Glomerular endothelial cell (primary cell): ENCODE results near the gene CAMTA1. TPM values are rescaled to one million over a fixed set of nuclear protein-coding genes. Genes with fewer than 3 reads are reported as not detected.
A peak's percentile ranks its signal among the peaks of the same experiment; 100 is the strongest.

Source experiments
- DNase-seq: peaks from one replicate; pipeline ENCODE4 v3.0.0-alpha.2; 2011; ENCODE audit warnings: low read depth, low spot score; ENCODE audit errors: extremely low read depth
- total RNA-seq: library from RNA; depleted of rRNA; stranded (reverse); fragments of >200 nt; gene quantifications from 2 replicates; pipeline ENCODE4 v1.2.3, GENCODE V29; 2015

Gene CAMTA1
- total RNA-seq, 1 donor from 2014 or later = 111 TPM

- no peak for DNase-seq
Observed at GRCh38 chr1:7526867-7527732, 741.8 kb downstream of the CAMTA1 start.

GRCh38 chr1:7527733-7528045 is 742.4 kb downstream of the CAMTA1 start:
- DNase-seq = no peak

DNA sequence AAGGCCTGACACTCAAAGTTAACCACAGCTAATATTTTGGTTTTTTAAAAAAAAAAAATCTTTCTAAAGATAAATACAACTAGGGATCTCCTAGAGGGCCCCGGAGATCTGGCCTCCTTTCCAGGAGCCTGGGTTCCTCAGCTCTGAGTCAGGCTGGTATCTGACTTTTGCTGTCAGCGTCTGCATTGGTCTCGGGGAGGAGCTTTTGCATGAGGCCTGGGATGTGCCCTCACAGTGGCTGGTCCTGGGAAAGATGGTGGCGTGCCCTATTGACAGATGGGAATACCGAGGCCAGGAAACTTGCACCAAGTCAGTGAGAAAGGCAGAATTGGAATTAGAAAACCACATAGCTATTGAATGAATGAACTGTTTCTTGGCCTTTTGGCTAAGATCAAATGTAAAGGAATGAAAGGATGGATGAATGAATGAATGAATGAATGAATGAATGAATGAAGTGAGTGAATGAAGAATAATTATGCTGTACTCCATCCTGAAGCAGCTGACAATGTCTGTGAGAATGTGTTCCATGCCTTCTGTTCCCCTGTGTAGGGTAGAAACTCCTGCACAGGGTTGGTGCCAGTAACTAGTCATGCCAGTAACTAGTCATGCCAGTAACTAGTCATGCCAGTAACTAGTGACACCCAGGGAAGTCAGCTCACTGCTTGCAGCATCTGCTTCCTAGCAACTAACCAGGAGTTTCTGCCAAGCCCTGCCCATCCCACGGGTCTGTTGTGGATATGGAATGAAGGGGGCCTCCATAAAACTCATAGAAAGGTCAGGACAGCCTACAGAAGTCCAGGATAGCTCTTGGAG is 743.3 kb downstream of the CAMTA1 start:
- no peak for DNase-seq

- DNase-seq = no peak
Observed at GRCh38 chr1:7529917-7530316, 744.7 kb downstream of the CAMTA1 start.

DNA sequence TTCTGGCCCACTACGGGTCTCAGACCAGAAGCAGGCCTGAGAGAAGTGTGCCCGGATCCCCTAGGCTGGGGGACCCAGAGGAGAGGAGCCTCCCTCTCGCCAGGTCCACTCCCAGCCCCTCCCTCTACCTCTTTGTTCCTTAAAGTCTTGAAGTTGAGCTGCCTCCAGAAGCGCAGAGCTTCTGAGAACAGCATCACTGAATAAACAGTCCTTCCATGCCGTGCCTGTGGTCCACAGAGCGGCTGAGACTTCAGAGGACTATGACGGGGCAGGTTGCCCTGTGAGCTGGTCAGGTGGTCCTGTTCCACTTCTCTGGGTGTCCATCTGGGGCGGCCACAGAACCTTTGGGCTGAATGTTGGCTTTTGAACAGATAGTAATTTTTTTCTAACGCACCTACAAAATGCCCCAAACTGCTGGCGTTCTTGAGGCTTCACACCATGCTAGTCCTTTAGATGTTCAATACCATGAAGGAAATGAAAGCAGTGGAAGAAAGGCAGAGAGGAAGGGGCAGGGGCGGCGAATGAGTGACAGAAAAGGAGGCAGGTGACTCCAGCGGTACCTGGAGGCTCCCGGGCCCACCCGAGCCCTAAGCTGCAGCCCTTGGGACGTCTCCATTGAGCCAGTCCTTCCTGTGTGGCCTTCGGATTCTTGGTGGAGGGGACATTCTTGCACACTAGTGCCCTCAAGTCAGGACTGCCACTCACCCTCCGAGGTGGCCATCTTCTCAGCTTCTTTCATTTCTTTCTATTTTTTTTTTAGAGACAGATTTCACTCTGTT is 746.5 kb downstream of the CAMTA1 start:
- no peak for DNase-seq

GRCh38 chr1:7533006-7533405 is 747.8 kb downstream of the CAMTA1 start:
- no peak for DNase-seq

GRCh38 chr1:7534061-7534825 is 749.0 kb downstream of the CAMTA1 start:
- no peak for DNase-seq

GRCh38 chr1:7535016-7535415 is 749.8 kb downstream of the CAMTA1 start:
- no peak for DNase-seq

- DNase-seq = no peak
Observed at GRCh38 chr1:7535934-7536878, 751.0 kb downstream of the CAMTA1 start.

DNA sequence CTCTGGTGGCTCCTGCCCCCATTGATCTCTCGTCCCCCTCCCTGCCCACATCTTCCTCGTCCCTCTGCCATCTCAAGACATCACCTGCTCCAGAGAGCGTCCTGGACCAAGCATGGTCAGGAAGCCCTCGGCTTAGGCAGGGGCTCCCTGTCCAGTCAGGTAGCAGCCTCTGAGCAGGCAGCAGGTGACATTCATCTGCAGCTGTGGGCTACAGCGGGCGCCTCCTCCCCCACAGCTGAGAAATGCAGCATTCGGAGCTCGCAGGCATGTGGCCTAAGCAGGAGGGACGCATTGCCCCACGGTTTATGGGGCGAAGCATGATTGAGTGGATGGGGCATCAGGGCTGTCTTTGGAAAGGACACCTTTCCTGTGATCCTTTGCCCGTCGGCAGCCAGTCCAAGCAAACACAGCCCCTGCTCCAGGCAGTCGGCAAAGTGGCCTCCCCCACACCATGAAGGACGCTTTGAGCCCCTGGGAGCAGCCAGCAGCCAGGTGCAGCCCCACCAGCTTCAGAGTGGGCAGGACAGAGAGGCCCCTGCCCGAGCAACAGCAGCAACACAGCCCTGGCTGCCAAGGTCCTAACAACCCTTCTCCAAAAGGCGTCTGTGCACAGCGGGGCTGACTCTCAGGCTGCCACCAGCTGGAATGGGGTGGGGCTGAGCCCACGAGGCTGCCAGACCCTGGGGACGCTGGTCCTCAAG is 751.8 kb downstream of the CAMTA1 start:
- DNase-seq = no peak

- no peak for DNase-seq
Observed at GRCh38 chr1:7538033-7538432, 752.8 kb downstream of the CAMTA1 start.

- DNase-seq = no peak
Observed at GRCh38 chr1:7538849-7539768, 753.9 kb downstream of the CAMTA1 start.

GRCh38 chr1:7539769-7540175 is 754.5 kb downstream of the CAMTA1 start:
- no peak for DNase-seq

DNA sequence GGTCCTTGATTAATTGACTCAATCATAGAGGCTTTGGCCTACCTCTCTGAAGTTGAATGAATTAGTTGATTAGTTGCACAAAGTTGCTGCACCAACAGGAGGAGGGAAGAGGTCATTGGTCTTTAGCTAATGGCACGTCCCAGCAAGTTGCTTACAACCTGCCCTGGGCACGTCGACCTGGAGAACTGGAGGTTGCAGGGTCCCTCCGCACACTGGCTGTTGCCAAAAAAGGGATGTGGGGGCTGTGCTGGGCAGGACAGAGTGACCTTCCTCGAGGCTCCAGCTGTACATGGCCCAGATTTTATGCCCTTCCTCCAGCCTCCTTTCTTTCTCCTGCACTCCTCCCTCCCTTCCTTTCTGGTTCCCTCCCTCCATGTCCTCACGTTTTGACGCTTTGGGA is 755.6 kb downstream of the CAMTA1 start:
- no peak for DNase-seq

GRCh38 chr1:7541629-7542028 is 756.4 kb downstream of the CAMTA1 start:
- no peak for DNase-seq

- no peak for DNase-seq
Observed at GRCh38 chr1:7543718-7544090, 758.5 kb downstream of the CAMTA1 start.

DNA sequence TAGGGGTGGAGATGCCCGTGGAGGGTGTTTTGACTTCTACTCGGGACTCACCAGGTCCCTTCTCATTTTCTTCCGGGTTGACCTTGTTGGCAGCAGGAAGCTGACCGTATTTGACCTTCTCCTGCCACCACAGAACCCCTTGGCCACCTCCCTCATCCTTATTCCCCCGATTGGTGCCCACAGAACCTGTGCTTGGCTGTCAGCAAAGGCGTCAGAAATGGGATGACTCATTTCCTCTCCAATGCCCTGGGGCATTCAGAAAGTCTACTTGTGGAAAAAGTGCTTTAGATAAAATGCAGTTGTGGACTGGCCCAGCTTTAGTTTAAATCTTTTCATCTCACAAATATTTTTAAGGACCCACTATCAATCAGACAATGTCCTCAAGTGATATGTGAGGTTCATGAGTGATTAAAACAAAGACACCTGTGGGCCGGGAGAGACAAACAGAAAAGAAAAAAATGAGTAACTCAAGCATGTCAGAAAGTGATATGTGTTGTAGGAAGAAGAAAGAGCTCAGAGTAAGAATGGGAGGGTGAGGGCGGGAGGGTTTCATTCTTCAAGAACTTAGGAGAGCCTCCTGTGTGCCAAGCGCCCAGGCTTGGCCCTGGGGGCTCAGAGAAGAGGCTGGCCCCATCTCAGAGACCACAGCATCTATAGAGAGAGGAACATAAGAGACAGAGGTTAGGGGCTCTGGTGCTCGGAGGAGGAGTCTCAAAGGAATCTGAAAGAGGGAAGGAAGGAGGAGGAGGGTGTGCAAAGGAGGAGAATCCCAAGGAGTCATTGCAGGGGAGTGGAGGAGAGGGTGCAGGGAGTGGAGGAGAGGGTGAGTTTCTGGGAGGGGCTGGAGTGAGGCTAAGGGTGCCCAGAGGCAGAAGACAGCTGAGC is 764.3 kb downstream of the CAMTA1 start:
- peak; percentile 82 for DNase-seq
